ENCODE data around the gene KIR3DL3.

DNA sequence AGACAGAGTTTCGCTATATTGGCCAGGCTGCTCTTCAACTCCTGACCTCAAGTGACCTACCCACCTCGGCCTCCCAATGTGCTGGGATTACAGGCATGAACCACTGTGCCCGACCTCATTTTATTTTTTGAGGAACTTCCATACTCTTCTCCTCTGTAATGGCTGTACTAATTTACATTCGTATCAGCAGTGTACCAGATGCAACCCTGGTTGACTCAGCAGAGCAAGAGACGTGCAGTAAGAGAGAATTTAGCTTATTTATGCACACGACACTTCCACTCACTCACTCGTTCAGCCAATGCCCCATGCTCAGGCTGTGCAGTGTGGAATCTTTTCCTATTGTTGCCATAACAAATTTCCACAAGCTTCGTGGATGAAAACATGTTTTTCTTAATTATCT is 6.9 kb downstream of the KIR3DL3 start:
- TF ChIP-seq, protein P1, sequence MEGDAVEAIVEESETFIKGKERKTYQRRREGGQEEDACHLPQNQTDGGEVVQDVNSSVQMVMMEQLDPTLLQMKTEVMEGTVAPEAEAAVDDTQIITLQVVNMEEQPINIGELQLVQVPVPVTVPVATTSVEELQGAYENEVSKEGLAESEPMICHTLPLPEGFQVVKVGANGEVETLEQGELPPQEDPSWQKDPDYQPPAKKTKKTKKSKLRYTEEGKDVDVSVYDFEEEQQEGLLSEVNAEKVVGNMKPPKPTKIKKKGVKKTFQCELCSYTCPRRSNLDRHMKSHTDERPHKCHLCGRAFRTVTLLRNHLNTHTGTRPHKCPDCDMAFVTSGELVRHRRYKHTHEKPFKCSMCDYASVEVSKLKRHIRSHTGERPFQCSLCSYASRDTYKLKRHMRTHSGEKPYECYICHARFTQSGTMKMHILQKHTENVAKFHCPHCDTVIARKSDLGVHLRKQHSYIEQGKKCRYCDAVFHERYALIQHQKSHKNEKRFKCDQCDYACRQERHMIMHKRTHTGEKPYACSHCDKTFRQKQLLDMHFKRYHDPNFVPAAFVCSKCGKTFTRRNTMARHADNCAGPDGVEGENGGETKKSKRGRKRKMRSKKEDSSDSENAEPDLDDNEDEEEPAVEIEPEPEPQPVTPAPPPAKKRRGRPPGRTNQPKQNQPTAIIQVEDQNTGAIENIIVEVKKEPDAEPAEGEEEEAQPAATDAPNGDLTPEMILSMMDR (conservative IDR thresholded peaks at IDR 0.05; ENCODE audit: low read depth, low read length), result no peak
- TF ChIP-seq EZH2 (IDR thresholded peaks at IDR 0.05; ENCODE audit: low read length, unreplicated experiment), result no peak

All from PC-3 (cell line).